GM12878 (cell line): ENCODE results near the gene TMEM132D. TPM values are rescaled to one million over a fixed set of nuclear protein-coding genes. Genes with fewer than 3 reads are reported as not detected.
"Not testable (repeated sequence)": the region's sequence is repeated elsewhere in the genome, so short reads cannot be mapped to it uniquely, and the experiment has no call there.

Source experiments
- ATAC-seq: fragments of 200-7000 bp; cut with Tn5 transposase; 3 replicates; pipeline ENCODE4 v1.9.1; 2020; ENCODE audit warnings: mild to moderate bottlenecking, moderate library complexity
- BruUV-seq: library from RNA; stranded (reverse); fragments of 400-500 nt; replicated peaks from 2 replicates; lab custom pipeline; 2021; lab: Mats Ljungman, UMichigan
- CTCF ChIA-PET: fragments of 300-600 bp; sonication (Branson Sonifier 250); formaldehyde crosslinking; extraction: SDS; loops from one replicate; lab custom pipeline; 2021; ENCODE audit warnings: inconsistent platforms; lab: Yijun Ruan, JAX
- POLR2A ChIA-PET: fragments of 350-600 bp; formaldehyde crosslinking; extraction: SDS; loops from one replicate; lab custom pipeline; 2021; ENCODE audit warnings: inconsistent platforms; lab: Charles Lee
- RAD21 ChIA-PET: fragments of 300-600 bp; sonication (Branson Sonifier 250); formaldehyde crosslinking; loops from one replicate; lab custom pipeline; 2023; ENCODE audit warnings: antibody characterized with exemption; ENCODE audit not compliant: unreplicated experiment; lab: Charles Lee
- SMC1A ChIA-PET: fragments of 300-600 bp; sonication (Branson Sonifier 250); formaldehyde crosslinking; loops from one replicate; lab custom pipeline; 2023; ENCODE audit not compliant: unreplicated experiment, uncharacterized antibody; lab: Charles Lee
- DNase-seq: peaks from one replicate; pipeline ENCODE4 v3.0.0-alpha.2; 2011; ENCODE audit warnings: low read depth, low spot score
- FAIRE-seq: peaks from 3 replicates; lab custom pipeline; 2011; peaks lifted over from hg19 to GRCh38; lab: Jason Lieb, UNC
- H2AFZ ChIP-seq: 2 replicates; pipeline ENCODE4 v1.6.0; 2011; ENCODE audit warnings: low read depth, low read length, control low read depth; ENCODE audit not compliant: control insufficient read depth
- H3K27ac ChIP-seq: 2 replicates; pipeline ENCODE4 v1.5.1; 2011; ENCODE audit warnings: control low read depth; ENCODE audit not compliant: control insufficient read depth, insufficient read depth
- H3K27me3 ChIP-seq, 2 experiments: replicated peaks in 1 of 2; 2 replicates each; pipeline versions ENCODE4 v1.6.0 to v1.6.1; 2011; ENCODE audit warnings: low read length in 1 of 2; ENCODE audit not compliant: control insufficient read depth in 2 of 2, insufficient read depth in 2 of 2
- H3K36me3 ChIP-seq, 2 experiments: 2 replicates each; pipeline ENCODE4 v1.5.1; 2011; ENCODE audit warnings: low read length in 1 of 2; ENCODE audit not compliant: control insufficient read depth in 2 of 2, insufficient read depth in 2 of 2
- H3K4me1 ChIP-seq: 2 replicates; pipeline ENCODE4 v1.6.1; 2011; ENCODE audit warnings: mild to moderate bottlenecking, low read length, moderate library complexity, mixed read lengths; ENCODE audit not compliant: control insufficient read depth, insufficient read depth
- H3K4me2 ChIP-seq: 2 replicates; pipeline ENCODE4 v1.6.0; 2011; ENCODE audit warnings: control low read depth; ENCODE audit not compliant: control insufficient read depth, insufficient read depth
- H3K4me3 ChIP-seq: fragments of 200-600 bp; sonication (generic); 2 replicates; pipeline ENCODE4 v1.5.1; 2016
- H3K79me2 ChIP-seq: 2 replicates; pipeline ENCODE4 v1.6.0; 2011; ENCODE audit warnings: low read length; ENCODE audit not compliant: control insufficient read depth, insufficient read depth
- H3K9ac ChIP-seq: 2 replicates; pipeline ENCODE4 v1.8.0; 2011; ENCODE audit warnings: low read length, control low read depth, mixed read lengths; ENCODE audit not compliant: control insufficient read depth, insufficient read depth
- H3K9me3 ChIP-seq: replicated peaks from 3 replicates; pipeline ENCODE4 v1.5.1; 2011; ENCODE audit warnings: mild to moderate bottlenecking, low read length; ENCODE audit not compliant: control insufficient read depth, insufficient read depth
- H4K20me1 ChIP-seq: 2 replicates; pipeline ENCODE4 v1.6.0; 2011; ENCODE audit not compliant: control insufficient read depth, insufficient read depth
- E2F4 ChIP-seq: IDR thresholded peaks from 2 replicates; pipeline ENCODE4 v1.6.1; 2012; ENCODE audit warnings: low read depth, low read length, improper control_type of control experiment
- EP300 ChIP-seq, 2 experiments: fragments of 150-350 bp in 1 of 2; IDR thresholded peaks; 2 replicates each; pipeline ENCODE4 v1.6.1; 2011 to 2012; ENCODE audit warnings: low read depth in 2 of 2, low read length in 2 of 2, borderline replicate concordance in 1 of 2, improper control_type of control experiment in 1 of 2, inconsistent platforms in 1 of 2; ENCODE audit not compliant: control insufficient read depth in 1 of 2
- MEF2B ChIP-seq: fragments of 450-650 bp; IDR thresholded peaks from 2 replicates; pipeline ENCODE4 v1.6.1; 2018; ENCODE audit warnings: mild to moderate bottlenecking, moderate library complexity; ENCODE audit not compliant: partially characterized antibody, poor library complexity, severe bottlenecking
- MXI1 ChIP-seq: fragments of 150-350 bp; IDR thresholded peaks from 2 replicates; pipeline ENCODE4 v1.6.1; 2011; ENCODE audit warnings: low read depth, mild to moderate bottlenecking, inconsistent platforms, low read length, improper control_type of control experiment
- NFIC ChIP-seq: IDR thresholded peaks from 2 replicates; pipeline ENCODE4 v1.6.1; 2012; ENCODE audit warnings: low read depth, mild to moderate bottlenecking, inconsistent platforms, low read length, moderate library complexity
- RCOR1 ChIP-seq: conservative IDR thresholded peaks from 2 replicates; pipeline ENCODE4 v1.6.1; 2012; ENCODE audit warnings: low read depth, low read length, improper control_type of control experiment
- SMAD5 ChIP-seq: IDR thresholded peaks from 2 replicates; pipeline ENCODE4 v1.6.1; 2016; ENCODE audit warnings: antibody characterized with exemption, low read depth
- STAT3 ChIP-seq: IDR thresholded peaks from 2 replicates; pipeline ENCODE4 v1.6.1; 2011; ENCODE audit warnings: low read depth, low read length, improper control_type of control experiment
- SUPT20H ChIP-seq: IDR thresholded peaks from 2 replicates; pipeline ENCODE4 v1.6.1; 2011; ENCODE audit warnings: low read depth, mild to moderate bottlenecking, low read length, moderate library complexity, borderline replicate concordance; ENCODE audit not compliant: control insufficient read depth
- ZBTB4 ChIP-seq: fragments of 450-650 bp; formaldehyde crosslinking; IDR thresholded peaks from 2 replicates; pipeline ENCODE4 v1.4.0; 2022; ENCODE audit warnings: mild to moderate bottlenecking, moderate library complexity
- WGBS: methylation state at CpG from one replicate; pipeline ENCODE4 v1.1.6; 2016; ENCODE audit warnings: low lambda C conversion rate; ENCODE audit not compliant: insufficient replicate concordance, insufficient coverage; ENCODE audit errors: missing lambda C conversion rate; 5-methylcytosine and 5-hydroxymethylcytosine counted together
- in situ Hi-C: fragments of 300-500 bp; cut with MboI; formaldehyde crosslinking; loops from 9 replicates; pipeline ENCODE4 v1.14.3; 2018; ENCODE audit warnings: mixed read lengths
- intact Hi-C: fragments of 100-400 bp; cut with micrococcal nuclease; formaldehyde crosslinking; loops from one replicate; pipeline ENCODE4 v1.14.2; 2022; ENCODE audit not compliant: unreplicated experiment
- polyA plus RNA-seq, 11 experiments: library from polyadenylated mRNA; depleted of rRNA in 4 of 11; unstranded in 6 of 11; stranded (reverse) in 5 of 11; fragments of >200 nt; fragmentation: Nextera tagmentation in 4 of 11; fragmentation: Illumina TruSeq in 1 of 11; extraction: Ambion mirVana in 4 of 11; extraction: Trizol in 1 of 11; gene quantifications; 1 replicate in 1 of 11; 2 replicates in 10 of 11; pipeline versions ENCODE4 v1.2.1 to v1.2.3, GENCODE V29; 2011 to 2016; ENCODE audit warnings: inconsistent platforms in 2 of 11, missing spikeins in 2 of 11, low read depth in 1 of 11
- total RNA-seq, 4 experiments: library from RNA; depleted of rRNA in 3 of 4; stranded (reverse); fragments of >200 nt in 3 of 4; fragmentation: Illumina TruSeq in 1 of 4; extraction: Trizol in 1 of 4; gene quantifications; 2 replicates each; pipeline versions ENCODE4 v1.2.1 to v1.2.3, GENCODE V29; 2013 to 2021

Gene TMEM132D
- total and polyA plus RNA-seq, 10 of the 15 experiments (the other 5 are each of a cell fraction or from before 2014, with no cell fraction given): under 0.01 to 0.12 (median 0.02) TPM; not detected in 3

GRCh38 chr12:129550353-129550752 is 353.5 kb downstream of the TMEM132D start (continued):
- TF ChIP-seq RCOR1: no peak
- TF ChIP-seq E2F4: no peak
- TF ChIP-seq SUPT20H: no peak

GRCh38 chr12:129549656-129550055 is 354.2 kb downstream of the TMEM132D start:
- ATAC-seq (no peak), FAIRE-seq (no peak)
- Histone ChIP-seq H2AFZ (no peak overlapping the region), H3K9me3 (no peaks in the 10 kb centered on the region; the same call in 2 of the 3 replicates), H4K20me1 (no peaks in the 10 kb centered on the region)
- in situ Hi-C loops: no loop called here
- no TSS peak for BruUV-seq
- ChIA-PET CTCF (no interaction called here), RAD21 (no interaction called here), POLR2A (no interaction called here)
- no peak for TF ChIP-seq ZBTB4 (CRISPR knock-in tag)
- TF ChIP-seq MXI1: no peak
- no peak for TF ChIP-seq SMAD5
- TF ChIP-seq MEF2B: no peak
- TF ChIP-seq EP300 (IDR thresholded peaks at IDR 0.05; ENCODE audit: borderline replicate concordance in 1 of 2, control insufficient read depth in 1 of 2, low read depth in 2 of 2, low read length in 2 of 2): no peak
- no peak for TF ChIP-seq NFIC
- TF ChIP-seq STAT3: no peak
- TF ChIP-seq, all 136 proteins: peak for 0
- 21% methylated on average over 5 of the region's 5 CpGs for WGBS
- Histone ChIP-seq H3K9ac (no peak overlapping the region), H3K27ac (no peak overlapping the region), H3K27me3 (no peaks in the 10 kb centered on the region), H3K4me3 (no peak overlapping the region), H3K4me2 (no peak overlapping the region), H3K4me1 (no peaks in the 10 kb centered on the region), H3K79me2 (no peaks in the 10 kb centered on the region), H3K36me3 (no peaks in the 10 kb centered on the region)
- no peak for DNase-seq
- SMC1A ChIA-PET: no interaction called here
- intact Hi-C loops: no loop called here

- in situ Hi-C loops: not testable (repeated sequence)
- 0% methylated on average over 2 of the region's 2 CpGs for WGBS
These were observed 354.8 kb downstream of the TMEM132D start for GRCh38 chr12:129549020-129549419.

More at GRCh38 chr12:129549020-129549419, 354.8 kb downstream of the TMEM132D start:
- BruUV-seq, RAD21 ChIA-PET, POLR2A ChIA-PET, FAIRE-seq, DNase-seq, H3K9ac ChIP-seq, SMC1A ChIA-PET, H3K27ac ChIP-seq, H3K27me3 ChIP-seq, H3K79me2 ChIP-seq, H2AFZ ChIP-seq, ATAC-seq, H4K20me1 ChIP-seq, H3K4me2 ChIP-seq, H3K4me3 ChIP-seq, H3K9me3 ChIP-seq, H3K4me1 ChIP-seq, H3K36me3 ChIP-seq, intact Hi-C loops: not testable (repeated sequence)
- CTCF ChIA-PET: interaction anchor here (1.2 kb wide), 1 partner anchor 9 kb away, joined by 3 read pairs; no protein-coding TSS in a partner anchor
